G401 (cell line): Measurements from ENCODE around the gene ROCK2. TPM values are rescaled to one million over a fixed set of nuclear protein-coding genes. Genes with fewer than 3 reads are reported as not detected.
"Not testable (repeated sequence)": the region's sequence is repeated elsewhere in the genome, so short reads cannot be mapped to it uniquely, and the experiment has no call there.

ENCODE experiments used
- DNase-seq: peaks from one replicate; pipeline ENCODE4 v3.0.0-alpha.2; 2015; ENCODE audit warnings: low spot score
- in situ Hi-C: cut with HindIII; loops from 2 replicates; pipeline ENCODE4 v1.10.0; 2016; ENCODE audit warnings: low sequenced_read_pairs, mixed read lengths
- total RNA-seq: library from RNA; depleted of rRNA; stranded (reverse); fragments of >200 nt; shearing (Covaris generic); gene quantifications from 2 replicates; pipeline ENCODE4 v1.2.3, GENCODE V29; 2014

The ROCK2 gene
- total RNA-seq, 1 experiment from 2014 or later, result 24.0 TPM

- in situ Hi-C loops, result no loop called here
- peak; percentile 73 for DNase-seq
These were observed 681 bp upstream of the ROCK2 start for GRCh38 chr2:11344956-11345677.

- peak; percentile 71 for DNase-seq
These were observed 640 bp downstream of the ROCK2 start for GRCh38 chr2:11343650-11344341.

GRCh38 chr2:11343368-11343649 is 1.1 kb downstream of the ROCK2 start:
- in situ Hi-C loops, result no loop called here
- no peak for DNase-seq

More at GRCh38 chr2:11343650-11344341, 640 bp downstream of the ROCK2 start:
- in situ Hi-C loops, result no loop called here

- in situ Hi-C loops, result no loop called here
- DNase-seq, result peak; percentile 67
These were observed 1.7 kb downstream of the ROCK2 start for GRCh38 chr2:11342551-11343367.

- in situ Hi-C loops, result no loop called here
- peak; percentile 51 for DNase-seq
These were observed 3.7 kb downstream of the ROCK2 start for GRCh38 chr2:11340717-11341116.

GRCh38 chr2:11339508-11340083 is 4.8 kb downstream of the ROCK2 start:
- in situ Hi-C loops, result no loop called here
- DNase-seq, result peak; percentile 72

GRCh38 chr2:11338580-11338979 is 5.9 kb downstream of the ROCK2 start:
- in situ Hi-C loops, result no loop called here
- peak; percentile 6 for DNase-seq

GRCh38 chr2:11337909-11338308 is 6.5 kb downstream of the ROCK2 start:
- in situ Hi-C loops, result no loop called here
- DNase-seq, result no peak

GRCh38 chr2:11336189-11336588 is 8.2 kb downstream of the ROCK2 start:
- in situ Hi-C loops, result no loop called here
- no peak for DNase-seq

- in situ Hi-C loops, result no loop called here
- DNase-seq, result no peak
These were observed 10.8 kb downstream of the ROCK2 start for GRCh38 chr2:11333427-11334183.

- DNase-seq, result no peak
- in situ Hi-C loops, result no loop called here
These were observed 11.8 kb downstream of the ROCK2 start for GRCh38 chr2:11332596-11332995.

- no peak for DNase-seq
- in situ Hi-C loops, result no loop called here
These were observed 13.8 kb downstream of the ROCK2 start for GRCh38 chr2:11330457-11331142.

GRCh38 chr2:11329776-11330175 is 14.7 kb downstream of the ROCK2 start:
- DNase-seq, result no peak
- in situ Hi-C loops, result no loop called here

GRCh38 chr2:11328522-11328921 is 15.9 kb downstream of the ROCK2 start:
- in situ Hi-C loops, DNase-seq: not testable (repeated sequence)

GRCh38 chr2:11327871-11328270 is 16.6 kb downstream of the ROCK2 start:
- no peak for DNase-seq
- in situ Hi-C loops, result no loop called here

GRCh38 chr2:11326677-11327211 is 17.7 kb downstream of the ROCK2 start:
- in situ Hi-C loops, result no loop called here
- no peak for DNase-seq

- in situ Hi-C loops, result no loop called here
- DNase-seq, result no peak
These were observed 18.3 kb downstream of the ROCK2 start for GRCh38 chr2:11325961-11326676.

GRCh38 chr2:11321847-11322246 is 22.6 kb downstream of the ROCK2 start:
- DNase-seq, result no peak
- in situ Hi-C loops, result no loop called here
